A204.1 (cell line): ENCODE data around the gene PTPRU.

ENCODE experiments used
- FAIRE-seq: peaks from 2 replicates; lab custom pipeline; 2012; peaks lifted over from hg19 to GRCh38; lab: Jason Lieb, UNC

The PTPRU gene

GRCh38 chr1:29335573-29335972 lies 99.3 kb downstream of the PTPRU start:
- FAIRE-seq = no peak

- no peak for FAIRE-seq
These were observed 102.7 kb downstream of the PTPRU start for GRCh38 chr1:29338908-29339575.

DNA sequence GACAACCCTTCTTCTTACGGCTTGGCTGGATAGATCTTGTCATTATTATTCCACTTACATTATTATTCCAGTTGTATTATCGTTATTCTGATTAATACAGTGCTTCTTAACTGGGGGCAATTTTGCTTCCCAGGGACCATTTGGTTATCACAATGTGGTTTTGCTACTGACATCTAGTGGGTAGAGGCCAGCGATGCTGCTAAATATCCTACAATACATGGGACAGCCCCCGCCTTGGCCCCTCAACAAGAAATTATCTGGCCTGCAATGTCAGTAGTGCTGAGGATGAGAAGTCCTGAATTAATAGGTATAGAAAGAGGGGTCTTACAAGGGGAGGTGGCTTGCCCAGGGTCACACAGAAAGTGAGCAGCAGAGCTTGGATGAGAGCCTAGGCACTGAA lies 105.6 kb downstream of the PTPRU start:
- no peak for FAIRE-seq

- FAIRE-seq = no peak
These were observed 106.0 kb downstream of the PTPRU start for GRCh38 chr1:29342351-29342750.

DNA sequence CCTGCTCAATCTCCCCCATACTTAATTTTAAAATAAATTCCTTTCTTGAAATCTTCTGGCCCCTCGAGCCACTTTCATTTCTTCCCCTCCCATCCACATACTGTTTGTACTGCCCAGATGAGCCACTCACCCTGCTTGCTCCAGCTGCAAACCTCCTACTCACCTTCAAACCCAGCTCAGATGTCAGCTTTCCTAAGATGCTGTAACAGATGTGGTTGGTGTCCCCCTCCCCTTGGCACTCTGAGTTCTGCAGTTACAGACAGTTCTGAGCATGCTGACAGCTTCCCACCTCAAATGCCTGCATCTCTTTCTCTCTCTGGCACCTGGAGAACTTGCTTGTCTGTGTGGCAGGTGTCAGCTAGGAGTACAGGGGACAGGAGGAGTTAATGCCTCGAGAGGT lies 106.7 kb downstream of the PTPRU start:
- no peak for FAIRE-seq

GRCh38 chr1:29343476-29343875 lies 107.2 kb downstream of the PTPRU start:
- FAIRE-seq = no peak

GRCh38 chr1:29343908-29344307 lies 107.6 kb downstream of the PTPRU start:
- FAIRE-seq = no peak

- FAIRE-seq = no peak
These were observed 108.0 kb downstream of the PTPRU start for GRCh38 chr1:29344336-29344735.

DNA sequence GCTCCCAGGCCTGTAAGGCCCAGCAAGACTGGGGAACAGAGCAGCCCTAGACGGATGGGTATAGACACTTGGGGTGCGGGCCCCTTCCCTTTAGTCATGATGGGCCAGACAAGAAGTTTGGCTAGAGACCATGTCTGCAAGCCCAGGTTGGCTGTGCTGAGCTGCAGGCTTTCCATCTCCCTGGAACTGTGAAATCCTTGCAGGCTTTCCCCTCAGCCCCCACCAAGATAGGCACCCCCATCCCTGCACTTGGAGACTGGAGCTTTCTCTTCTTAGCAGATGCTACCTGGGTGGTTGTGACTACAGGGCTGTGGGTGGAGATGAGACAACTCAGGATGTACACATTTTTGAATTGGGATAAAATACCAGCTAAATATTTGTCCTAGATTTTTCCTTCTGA lies 110.3 kb downstream of the PTPRU start:
- FAIRE-seq = no peak

- FAIRE-seq = no peak
These were observed 113.7 kb downstream of the PTPRU start for GRCh38 chr1:29349871-29350491.

- FAIRE-seq = no peak
These were observed 116.5 kb downstream of the PTPRU start for GRCh38 chr1:29352719-29353420.

DNA sequence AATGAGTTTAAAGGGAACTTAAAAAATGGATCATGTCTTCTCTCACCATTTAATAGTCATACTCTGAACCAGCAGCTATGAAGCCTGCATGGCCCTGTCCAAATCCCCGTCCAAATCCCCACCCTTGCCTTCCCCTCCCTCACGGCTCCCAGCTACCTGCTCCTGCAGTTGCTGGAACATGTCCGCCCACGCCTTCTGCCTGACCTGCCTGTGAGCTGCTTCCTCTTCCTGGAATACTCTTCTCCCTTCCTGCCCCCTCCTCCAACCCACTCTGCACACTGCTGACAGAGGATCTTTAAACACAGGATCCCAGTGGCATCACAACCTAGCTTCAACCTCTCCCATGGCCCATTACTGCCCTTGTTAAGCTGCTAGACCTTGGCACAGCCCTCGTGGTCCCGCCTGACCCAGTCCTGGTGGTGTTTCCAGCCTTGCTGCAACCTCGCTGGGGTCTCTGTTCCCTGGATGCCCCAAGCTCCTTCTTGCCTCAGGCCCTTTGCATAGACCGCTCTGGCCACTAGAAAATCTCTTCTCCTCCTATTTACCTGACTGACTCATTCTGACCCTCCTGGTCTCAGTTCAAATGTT lies 118.3 kb downstream of the PTPRU start:
- no peak for FAIRE-seq

DNA sequence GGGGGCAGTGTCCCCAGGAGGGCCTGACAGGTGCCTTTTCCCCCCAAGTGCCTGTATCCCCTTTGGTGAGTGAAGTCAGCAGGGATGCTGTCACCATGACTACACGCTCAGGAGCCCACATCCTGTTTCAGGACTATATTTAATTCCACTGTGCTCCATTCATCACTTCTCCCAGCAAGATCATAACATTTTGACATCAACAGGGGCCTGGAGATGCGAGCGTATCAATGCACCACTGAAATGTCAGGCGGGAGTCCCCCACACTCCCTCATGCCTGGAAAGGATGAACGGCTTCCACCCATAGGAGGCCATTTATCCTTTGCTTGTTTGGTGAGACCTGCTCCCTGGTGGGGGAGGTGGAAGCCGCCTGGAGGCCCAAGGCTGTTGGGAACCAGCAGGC lies 119.1 kb downstream of the PTPRU start:
- FAIRE-seq = no peak

DNA sequence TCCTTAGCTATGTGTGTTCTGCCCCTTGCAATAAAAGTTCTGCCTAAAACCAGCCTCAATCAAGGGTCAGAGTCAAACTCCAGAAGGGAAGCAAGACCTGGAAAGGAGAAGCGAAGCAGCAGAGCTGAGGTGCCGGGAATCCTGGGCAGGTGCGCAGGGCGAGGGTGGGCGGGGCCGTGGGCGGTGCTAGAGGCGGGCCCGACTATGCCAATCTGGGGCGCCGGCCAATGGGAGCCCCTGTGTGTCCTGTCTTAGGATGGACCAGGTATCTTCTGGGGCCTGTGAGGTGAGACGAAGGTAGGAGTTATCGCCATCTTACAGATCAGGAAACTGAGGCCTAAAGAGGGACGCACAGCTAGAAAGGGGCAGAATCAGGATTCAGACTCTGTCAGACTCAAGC lies 120.3 kb downstream of the PTPRU start:
- no peak for FAIRE-seq

DNA sequence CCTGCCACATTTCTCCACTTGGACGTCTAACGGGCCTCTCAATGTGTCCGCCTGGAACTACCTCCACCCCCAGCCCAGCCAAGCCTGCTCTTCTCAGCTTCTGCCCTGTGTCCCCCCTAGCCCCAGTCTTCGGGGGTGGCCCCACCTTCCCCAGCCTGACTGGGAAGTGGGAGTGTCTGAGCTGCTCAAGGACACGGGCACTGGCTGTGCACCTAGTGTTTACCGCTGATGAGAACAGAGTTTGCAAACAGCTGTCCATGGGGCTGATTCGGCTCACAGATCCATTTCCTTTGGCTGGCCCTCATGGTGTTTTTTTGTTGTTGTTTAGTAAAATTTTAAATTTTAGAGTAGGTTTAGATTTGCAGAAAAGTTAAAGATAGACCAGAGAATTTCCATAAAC lies 121.1 kb downstream of the PTPRU start:
- FAIRE-seq = no peak

DNA sequence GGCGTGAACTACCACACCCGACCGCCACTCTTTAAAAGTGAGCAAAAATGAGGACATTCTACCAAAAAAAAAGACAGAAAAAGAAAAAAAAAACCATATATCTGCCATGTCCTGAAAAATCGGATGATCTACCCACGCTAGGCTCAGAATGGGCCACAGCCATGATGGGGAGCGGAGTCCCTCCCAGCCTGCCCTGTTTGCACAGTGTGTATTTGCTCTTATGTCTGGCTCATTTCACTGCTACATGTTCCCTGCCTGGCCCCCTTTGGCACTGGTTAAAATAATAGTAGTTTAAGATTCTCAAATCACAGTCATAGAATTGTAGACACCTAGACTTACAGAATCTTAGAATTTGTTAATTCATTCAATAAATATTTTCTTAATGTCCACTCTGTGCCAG lies 121.9 kb downstream of the PTPRU start:
- no peak for FAIRE-seq

GRCh38 chr1:29360768-29361167 lies 124.4 kb downstream of the PTPRU start:
- FAIRE-seq = no peak

GRCh38 chr1:29361686-29362085 lies 125.4 kb downstream of the PTPRU start:
- FAIRE-seq = no peak

DNA sequence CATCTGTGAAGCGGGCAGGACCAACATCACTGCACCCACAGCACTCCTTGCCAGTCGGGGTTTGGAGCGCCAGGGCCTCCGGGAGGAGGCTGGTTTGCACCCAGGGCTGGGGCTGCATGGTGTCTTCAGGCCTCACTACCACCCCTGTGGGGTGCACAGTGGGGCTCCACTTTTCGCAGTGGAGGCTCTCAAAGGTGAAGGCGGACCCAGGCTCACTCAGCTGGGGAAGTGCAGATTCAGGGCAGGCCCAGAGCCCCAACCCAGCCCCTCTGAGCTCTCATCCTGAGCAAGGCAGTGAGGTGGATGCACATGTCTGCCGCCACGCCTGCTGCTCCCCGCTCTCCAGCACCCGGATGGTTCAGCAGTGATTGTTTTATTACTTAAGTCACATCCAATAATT lies 125.8 kb downstream of the PTPRU start:
- no peak for FAIRE-seq

DNA sequence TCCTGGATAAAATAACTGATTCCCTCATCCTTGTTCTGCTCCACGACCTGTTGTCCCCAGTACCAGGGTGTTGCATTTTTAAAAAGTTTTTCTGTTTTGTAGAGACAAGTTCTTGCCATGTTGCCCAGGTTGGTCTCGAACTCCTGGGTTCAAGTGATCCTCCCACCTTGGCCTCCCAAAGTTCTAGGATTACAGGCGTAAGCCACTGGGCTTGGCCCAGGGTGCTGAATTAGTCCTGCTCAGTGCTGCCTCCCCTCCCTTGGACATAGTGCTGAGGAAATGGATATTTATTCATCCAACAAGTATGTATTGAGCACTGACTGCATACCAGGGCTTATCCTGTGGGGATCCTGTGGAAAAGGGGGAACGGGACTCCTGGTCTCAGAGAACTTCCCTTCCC lies 126.4 kb downstream of the PTPRU start:
- no peak for FAIRE-seq

DNA sequence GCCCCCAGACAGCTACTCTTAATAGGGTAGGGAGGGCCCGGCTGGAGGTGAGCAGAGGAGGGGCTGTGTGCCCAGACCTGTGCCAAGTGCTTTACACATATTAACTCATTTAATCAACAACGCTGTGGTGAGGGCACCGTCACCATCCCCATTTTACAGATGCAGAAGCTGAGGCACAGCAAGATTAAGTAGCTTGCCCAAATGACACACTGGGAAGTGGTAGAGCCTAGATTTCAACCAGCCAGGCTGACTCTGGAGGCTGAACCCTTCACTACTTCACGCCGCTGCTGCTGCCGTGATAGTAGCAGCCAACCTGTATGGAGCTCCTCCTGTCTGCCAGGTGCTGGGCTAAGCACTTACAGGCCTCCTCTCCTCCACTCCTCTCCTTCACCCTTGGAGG lies 127.2 kb downstream of the PTPRU start:
- FAIRE-seq = no peak

DNA sequence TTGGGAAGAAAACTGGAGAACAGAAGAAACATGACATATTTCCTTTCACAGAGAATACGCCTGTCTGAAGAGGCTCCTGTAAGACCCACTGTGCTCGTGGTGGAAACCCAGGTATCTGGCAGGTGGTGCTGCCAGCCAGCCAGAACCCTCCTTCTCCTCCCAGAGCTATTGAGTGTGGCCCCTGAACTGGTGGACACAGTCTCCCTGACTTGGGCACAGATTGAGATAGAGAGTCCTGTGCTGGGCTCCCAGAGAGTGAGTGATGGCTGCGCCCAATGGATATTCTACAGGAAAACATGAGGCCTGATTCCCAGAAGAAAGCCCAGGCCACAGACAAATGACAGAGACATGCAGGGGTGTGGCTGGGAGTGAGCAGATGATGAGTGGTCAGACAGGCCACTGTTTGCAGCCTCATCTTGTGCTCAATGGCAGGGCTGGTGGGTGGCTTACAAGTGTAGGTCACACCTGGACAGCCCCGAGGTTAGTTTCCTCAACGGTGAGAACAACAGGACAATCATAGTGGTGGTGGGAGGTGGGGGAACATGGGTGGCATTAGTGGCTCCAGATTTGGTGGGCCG lies 127.9 kb downstream of the PTPRU start:
- no peak for FAIRE-seq
